Ovary (tissue), 1 donor: ENCODE data around the gene MAPK1.

Source experiments
- EP300 ChIP-seq: sonication (generic); formaldehyde crosslinking; IDR thresholded peaks from one replicate; pipeline ENCODE4 v1.6.1; 2017; ENCODE audit warnings: antibody characterized with exemption
- POLR2A ChIP-seq: fragments of 450-650 bp; IDR thresholded peaks from one replicate; pipeline ENCODE4 v1.6.1; 2017; ENCODE audit warnings: antibody characterized with exemption, mild to moderate bottlenecking, moderate library complexity

DNA sequence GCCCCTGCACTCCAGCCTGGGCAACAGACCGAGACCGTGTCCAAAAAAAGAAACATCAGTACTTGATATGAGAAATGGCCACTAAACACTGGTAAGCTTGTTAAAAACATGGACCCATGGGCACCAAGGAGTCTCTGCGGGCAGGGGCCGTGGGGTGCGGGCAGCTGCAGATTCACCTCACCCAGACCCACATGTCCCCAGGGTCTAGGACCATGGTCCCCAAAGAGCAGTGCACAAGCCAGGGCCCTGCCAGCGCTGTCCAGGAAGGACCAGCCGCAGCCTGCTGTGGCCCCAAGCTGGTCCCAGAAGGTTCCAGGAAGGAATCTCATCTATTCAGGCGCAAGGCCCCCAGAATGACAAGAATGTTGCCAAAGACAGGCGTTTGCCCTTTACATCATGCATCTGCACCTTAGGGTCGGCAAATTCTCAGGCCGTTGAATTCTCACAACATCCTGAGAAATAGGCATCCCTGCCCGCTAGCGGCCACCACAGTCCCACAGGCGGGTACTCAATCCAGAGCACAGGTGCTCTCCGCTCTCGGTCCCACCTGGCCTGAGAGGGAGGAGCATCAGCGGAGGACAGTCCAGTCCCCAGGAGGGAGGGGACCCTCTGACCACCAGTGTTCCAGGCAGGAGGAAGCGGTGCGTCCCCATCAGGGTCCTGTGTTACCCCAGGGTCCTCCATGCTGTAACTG lies 141.3 kb downstream of the MAPK1 start:
- TF ChIP-seq POLR2A (no peak), EP300 (no peak)
